ENCODE data around the gene TAS1R3.

The TAS1R3 gene

GRCh38 chr1:1318131-1318652, 12.9 kb upstream of the TAS1R3 start:
- no peak overlapping the region for H3K9ac ChIP-seq (ENCODE audit: low read length)
- no peaks in the 10 kb centered on the region for H4K20me1 ChIP-seq (ENCODE audit: low read depth, low read length)
- H3K36me3 ChIP-seq (ENCODE audit: low read length): no peaks in the 10 kb centered on the region
- H3K4me2 ChIP-seq (ENCODE audit: low read depth, low read length, poor library complexity, severe bottlenecking): no peak overlapping the region
- peaks cover 38% of the 10 kb centered on the region for H3K79me2 ChIP-seq (ENCODE audit: insufficient read depth, low read length)
- H3K4me3 ChIP-seq (ENCODE audit: insufficient read depth, low read length, poor library complexity, severe bottlenecking): no peak overlapping the region
- no peak overlapping the region for H3K27ac ChIP-seq (ENCODE audit: low read depth, low read length)
- H3K9me3 ChIP-seq (ENCODE audit: insufficient read depth, low read length): no peaks in the 10 kb centered on the region
- H3K27me3 ChIP-seq (ENCODE audit: low read length): no peaks in the 10 kb centered on the region
- no peak overlapping the region for H2AFZ ChIP-seq (ENCODE audit: low read depth, low read length, severe bottlenecking)
- H3F3A ChIP-seq (ENCODE audit: insufficient read depth): peaks cover 22% of the 10 kb centered on the region
- H3K9me2 ChIP-seq (replicated peaks; ENCODE audit: insufficient read depth, low read length): no peaks in the 10 kb centered on the region
- no peak for TF ChIP-seq EZH2phosphoT487 (conservative IDR thresholded peaks at IDR 0.05; ENCODE audit: low read length)
- no peak for TF ChIP-seq CTCF (IDR thresholded peaks at IDR 0.05; ENCODE audit: insufficient read depth, low read length, poor library complexity, severe bottlenecking)

GRCh38 chr1:1318777-1319645, 12.1 kb upstream of the TAS1R3 start:
- H3K9ac ChIP-seq (ENCODE audit: low read length): no peak overlapping the region
- H3K4me2 ChIP-seq (ENCODE audit: low read depth, low read length, poor library complexity, severe bottlenecking): no peak overlapping the region
- H3K27ac ChIP-seq (ENCODE audit: low read depth, low read length): no peak overlapping the region

GRCh38 chr1:1319646-1319941, 11.5 kb upstream of the TAS1R3 start:
- no peaks in the 10 kb centered on the region for H3K36me3 ChIP-seq (ENCODE audit: low read length)
- no peak overlapping the region for H3K4me2 ChIP-seq (ENCODE audit: low read depth, low read length, poor library complexity, severe bottlenecking)
- peaks cover 46% of the 10 kb centered on the region for H3K79me2 ChIP-seq (ENCODE audit: insufficient read depth, low read length)
- H3K4me3 ChIP-seq (ENCODE audit: insufficient read depth, low read length, poor library complexity, severe bottlenecking): no peak overlapping the region
- no peaks in the 10 kb centered on the region for H3K27me3 ChIP-seq (ENCODE audit: low read length)
- no peak overlapping the region for H3K9ac ChIP-seq (ENCODE audit: low read length)
- H2AFZ ChIP-seq (ENCODE audit: low read depth, low read length, severe bottlenecking): no peak overlapping the region
- no peaks in the 10 kb centered on the region for H3K9me3 ChIP-seq (ENCODE audit: insufficient read depth, low read length)
- H4K20me1 ChIP-seq (ENCODE audit: low read depth, low read length): no peaks in the 10 kb centered on the region; the same call in 1 of the 2 replicates
- H3F3A ChIP-seq (ENCODE audit: insufficient read depth): peaks cover 22% of the 10 kb centered on the region
- no peak overlapping the region for H3K27ac ChIP-seq (ENCODE audit: low read depth, low read length)
- no peaks in the 10 kb centered on the region for H3K9me2 ChIP-seq (replicated peaks; ENCODE audit: insufficient read depth, low read length)
- TF ChIP-seq EZH2phosphoT487 (conservative IDR thresholded peaks at IDR 0.05; ENCODE audit: low read length): no peak
- TF ChIP-seq CTCF (IDR thresholded peaks at IDR 0.05; ENCODE audit: insufficient read depth, low read length, poor library complexity, severe bottlenecking): no peak

More at GRCh38 chr1:1318777-1319645, 12.1 kb upstream of the TAS1R3 start:
- Histone ChIP-seq H3K9me3 (ENCODE audit: insufficient read depth, low read length) (no peaks in the 10 kb centered on the region), H3K36me3 (ENCODE audit: low read length) (no peaks in the 10 kb centered on the region), H2AFZ (ENCODE audit: low read depth, low read length, severe bottlenecking) (no peak overlapping the region), H4K20me1 (ENCODE audit: low read depth, low read length) (no peaks in the 10 kb centered on the region; the same call in 1 of the 2 replicates), H3K27me3 (ENCODE audit: low read length) (no peaks in the 10 kb centered on the region), H3F3A (ENCODE audit: insufficient read depth) (peaks cover 22% of the 10 kb centered on the region), H3K4me3 (ENCODE audit: insufficient read depth, low read length, poor library complexity, severe bottlenecking) (no peak overlapping the region), H3K9me2 (replicated peaks; ENCODE audit: insufficient read depth, low read length) (no peaks in the 10 kb centered on the region), H3K79me2 (ENCODE audit: insufficient read depth, low read length) (peaks cover 42% of the 10 kb centered on the region)
- no peak for TF ChIP-seq CTCF (IDR thresholded peaks at IDR 0.05; ENCODE audit: insufficient read depth, low read length, poor library complexity, severe bottlenecking)

All from SU-DHL-6 (cell line).